HS-5 (cell line): Measurements from ENCODE around the gene RIBC1.
"Not testable (repeated sequence)": the region's sequence is repeated elsewhere in the genome, so short reads cannot be mapped to it uniquely, and the experiment has no call there.

Source experiments
- DNase-seq: peaks from one replicate; pipeline ENCODE4 v3.0.0-alpha.2; 2012; ENCODE audit warnings: low read depth

The RIBC1 gene

DNA sequence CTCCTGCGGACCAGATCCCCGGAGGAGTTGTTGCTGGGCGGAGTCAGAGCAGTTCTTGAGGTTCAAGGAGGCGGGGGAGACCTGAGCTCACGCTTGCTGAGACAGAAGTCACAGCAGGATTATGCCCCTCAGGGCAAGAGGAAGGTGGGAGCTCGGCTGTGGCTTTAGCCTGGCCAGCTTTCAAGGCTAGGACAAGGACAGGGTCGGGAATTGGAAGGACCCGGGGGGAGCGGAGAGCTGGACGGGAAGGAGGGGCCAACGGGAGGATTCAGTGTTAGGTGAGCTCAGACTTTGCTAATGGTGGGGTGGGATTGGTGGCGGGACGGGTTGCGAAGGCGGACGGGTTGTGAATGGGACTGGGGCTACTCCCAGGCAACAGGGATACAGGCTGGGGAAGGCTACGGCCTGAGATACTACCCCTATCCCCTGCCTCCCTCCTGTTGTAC, at the start of gene RIBC1:
Gene RIBC1, plus strand, starts transcription at position 13 of the 446 bp plus-strand sequence. CDS start 3,404 bp downstream, outside the sequence.
- no peak for DNase-seq

DNA sequence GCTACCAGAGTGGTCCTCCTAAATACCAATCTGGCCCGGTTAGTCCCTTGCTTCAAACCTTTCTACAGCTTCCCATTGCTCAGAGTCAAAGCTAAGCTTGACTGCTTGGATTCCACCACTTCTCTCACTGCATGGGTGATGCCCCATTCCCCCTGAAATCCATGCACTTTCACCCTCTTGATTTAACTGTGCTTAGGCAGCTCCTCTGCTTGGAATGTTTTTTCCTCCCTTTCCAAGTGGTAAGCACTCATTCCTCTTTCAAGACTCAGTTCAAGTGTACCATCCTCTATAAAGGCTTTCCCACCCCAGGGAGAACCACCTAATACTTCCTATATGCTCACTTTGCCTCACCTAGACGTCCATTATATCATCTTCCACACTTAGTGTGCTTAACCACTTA, 49.4 kb upstream of the RIBC1 start:
- DNase-seq, result no peak

DNA sequence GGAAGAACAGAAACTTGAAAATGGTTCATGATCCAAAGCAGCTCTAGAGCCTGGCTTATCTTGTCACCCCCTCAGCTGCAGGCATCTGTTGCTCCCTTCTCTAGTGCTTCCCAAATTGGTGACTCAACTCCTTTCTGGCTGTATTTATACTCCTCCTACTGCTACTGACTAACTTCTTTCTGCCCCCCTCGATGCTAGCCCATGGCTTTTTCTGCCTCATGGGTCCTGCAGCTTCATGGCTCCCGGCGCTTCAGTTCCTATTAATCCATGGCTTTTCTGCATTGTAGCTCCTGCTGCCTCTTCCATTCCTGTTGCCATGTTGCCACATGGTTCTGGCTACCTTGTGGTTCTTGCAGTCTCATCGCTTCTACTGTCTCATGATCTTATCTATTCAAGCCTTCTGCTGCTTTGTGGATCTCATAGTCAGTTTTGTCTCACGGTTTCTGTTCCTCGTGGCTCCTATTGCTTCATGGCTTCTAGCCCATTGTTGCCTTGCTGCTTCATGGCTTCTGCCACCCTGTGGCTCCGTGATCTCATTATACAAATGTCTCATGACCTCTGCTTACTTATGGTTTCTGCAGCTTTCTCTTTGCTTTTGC, 48.4 kb upstream of the RIBC1 start:
- DNase-seq, result no peak

GRCh38 chrX:53374923-53375322, 47.8 kb upstream of the RIBC1 start:
- DNase-seq, result no peak

DNA sequence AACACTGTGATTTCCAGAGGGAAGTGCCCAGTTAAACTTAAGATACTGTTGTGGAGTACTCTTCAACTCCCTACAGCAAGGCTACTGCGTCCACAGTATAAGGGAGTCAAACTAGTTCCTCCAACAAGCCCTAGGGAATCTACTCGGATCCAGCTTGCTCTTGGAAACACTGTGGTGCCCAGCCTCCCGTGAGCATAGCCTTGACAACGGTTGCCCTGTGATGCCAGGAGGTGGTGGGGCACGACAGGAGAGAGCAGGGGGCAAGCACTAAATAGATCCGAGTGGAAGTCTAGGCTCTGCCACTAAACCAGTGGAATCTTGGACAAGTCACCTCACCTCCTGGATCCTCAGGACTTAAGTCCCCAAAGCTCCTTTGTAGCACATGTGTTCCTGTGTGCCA, 45.8 kb upstream of the RIBC1 start:
- no peak for DNase-seq

DNA sequence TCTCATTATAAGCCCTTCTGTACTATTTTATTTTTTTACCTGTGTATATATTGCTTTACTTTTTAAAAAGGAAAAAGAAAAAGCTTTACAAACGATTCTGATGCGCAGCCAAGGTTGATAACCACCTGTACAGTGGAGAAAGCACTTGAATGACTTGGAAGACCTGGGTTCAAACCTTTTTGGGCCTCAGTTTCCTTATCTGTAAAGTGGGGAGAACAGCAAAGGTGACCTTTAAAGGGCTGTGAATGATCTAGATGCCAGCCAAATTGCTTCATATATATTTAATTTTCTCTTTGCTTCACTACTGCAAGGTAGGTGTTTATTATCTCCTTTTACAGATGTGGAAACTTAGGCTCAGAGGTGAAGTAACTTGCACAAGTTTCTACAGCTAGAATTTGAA, 45.2 kb upstream of the RIBC1 start:
- DNase-seq, result no peak

DNA sequence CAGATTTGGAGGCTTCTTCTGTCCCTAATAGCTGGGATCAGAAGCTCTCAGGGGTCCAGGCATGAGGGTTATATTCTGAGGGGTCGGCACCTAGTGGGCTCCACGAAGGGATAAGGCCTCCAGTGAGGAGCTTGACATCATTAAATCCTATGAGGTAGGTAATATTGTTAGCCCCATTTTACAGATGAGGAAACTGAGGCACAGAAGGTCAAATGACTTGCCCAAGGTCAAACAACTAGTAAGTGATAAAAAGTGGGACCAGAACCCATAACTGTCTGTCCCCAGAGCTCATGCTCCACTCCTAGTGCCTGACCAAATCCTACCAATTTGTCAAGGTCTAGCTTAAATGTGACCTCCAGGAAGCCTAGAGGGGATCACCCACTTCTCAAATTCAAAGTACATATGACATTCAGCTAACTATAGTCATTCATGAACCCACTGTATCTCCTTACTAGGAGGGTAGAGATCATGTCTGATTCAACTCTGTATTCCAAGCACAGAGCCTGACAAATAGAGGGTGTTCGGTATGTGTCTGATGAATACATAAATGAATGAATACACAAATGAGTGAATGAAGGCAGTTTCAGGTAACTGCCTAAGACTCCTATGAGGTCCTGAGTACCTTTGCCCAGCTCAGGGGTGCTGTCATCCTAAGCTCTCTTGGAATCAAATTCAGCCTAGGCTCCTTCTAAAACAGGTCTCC, 43.5 kb upstream of the RIBC1 start:
- no peak for DNase-seq

DNA sequence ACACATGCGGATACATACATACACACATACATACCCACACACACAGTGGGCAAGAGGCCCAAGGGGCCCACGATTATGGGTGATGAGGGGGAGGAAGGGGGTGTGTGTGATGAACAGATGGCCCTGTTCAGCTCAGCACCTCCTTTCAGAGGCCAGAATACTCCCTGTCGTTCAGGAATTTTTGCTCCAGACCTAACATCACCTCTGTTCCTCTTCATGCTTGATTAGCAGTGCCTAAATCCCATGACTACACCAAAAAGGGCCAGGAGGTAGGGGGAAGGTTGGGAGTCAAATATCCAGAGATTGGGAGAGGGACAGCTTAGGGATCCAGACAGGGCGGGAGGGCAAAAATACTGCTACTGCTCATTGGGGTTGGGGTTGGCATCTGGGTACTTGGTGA, 42.9 kb upstream of the RIBC1 start:
- DNase-seq, result no peak

DNA sequence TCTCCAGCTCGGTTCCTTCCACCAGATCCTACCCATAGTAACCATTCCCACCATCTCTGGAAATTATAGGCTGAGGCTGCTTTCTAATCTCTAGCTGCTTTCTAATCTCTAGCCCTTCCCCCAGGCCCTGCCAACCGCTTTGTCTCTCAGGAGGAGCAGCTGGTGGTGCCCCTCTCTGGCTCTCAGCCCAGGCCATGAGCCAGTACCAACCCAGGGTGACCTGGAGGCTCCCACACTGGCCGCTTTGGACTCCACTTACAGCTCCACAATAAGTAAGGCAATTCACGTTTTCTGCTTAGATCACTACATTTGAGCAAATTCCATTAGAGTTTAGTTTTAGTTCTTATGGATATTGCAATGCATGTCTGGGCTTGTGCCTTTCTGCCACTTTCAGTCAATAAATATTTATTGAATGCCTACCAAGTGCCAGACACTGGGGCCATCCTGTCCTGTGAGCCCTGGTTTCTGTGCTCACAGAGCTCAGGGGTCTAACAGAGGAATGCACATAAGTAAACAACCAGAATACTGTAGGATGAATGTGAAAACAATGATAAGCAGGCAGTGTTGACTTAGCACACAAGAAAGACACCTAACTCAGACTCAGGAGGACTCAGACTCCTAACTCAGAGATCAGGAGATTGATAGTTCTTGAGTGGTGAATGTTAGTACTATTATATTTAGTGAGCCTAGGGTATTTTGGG, 39.1 kb upstream of the RIBC1 start:
- DNase-seq, result no peak

DNA sequence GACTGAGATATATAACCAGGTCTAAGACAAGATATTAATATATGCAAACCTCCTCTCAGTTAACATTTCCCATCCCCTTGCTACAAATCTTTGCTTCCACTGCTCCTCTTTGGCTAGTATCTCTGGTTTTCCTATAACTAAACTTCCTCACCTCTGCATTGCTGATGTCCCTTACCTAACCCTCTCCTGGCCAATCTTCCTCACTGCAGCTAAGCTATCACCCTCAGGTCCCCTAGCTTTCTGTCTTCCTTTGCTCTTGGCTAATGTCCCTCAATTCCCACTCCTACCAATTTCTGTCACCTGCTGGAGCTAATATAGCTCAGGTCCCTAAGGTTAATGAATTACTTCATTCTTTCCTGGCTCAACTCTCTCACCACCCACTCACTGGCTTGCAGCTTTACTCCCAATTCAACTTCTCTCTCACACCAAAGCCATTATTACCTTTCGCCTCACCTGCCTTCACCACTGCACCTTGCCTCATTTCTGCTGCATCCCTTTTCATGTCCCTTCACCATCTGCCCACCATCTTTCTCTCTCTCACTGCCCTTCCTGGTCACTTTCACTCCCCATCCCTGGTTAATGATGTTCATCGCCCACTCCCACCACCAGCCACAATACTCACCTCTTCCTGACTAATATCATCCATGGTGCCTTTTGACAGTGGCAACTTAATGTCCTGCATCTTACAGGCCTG, 26.9 kb upstream of the RIBC1 start:
- DNase-seq, result no peak

GRCh38 chrX:53398216-53398615, 24.5 kb upstream of the RIBC1 start:
- no peak for DNase-seq

DNA sequence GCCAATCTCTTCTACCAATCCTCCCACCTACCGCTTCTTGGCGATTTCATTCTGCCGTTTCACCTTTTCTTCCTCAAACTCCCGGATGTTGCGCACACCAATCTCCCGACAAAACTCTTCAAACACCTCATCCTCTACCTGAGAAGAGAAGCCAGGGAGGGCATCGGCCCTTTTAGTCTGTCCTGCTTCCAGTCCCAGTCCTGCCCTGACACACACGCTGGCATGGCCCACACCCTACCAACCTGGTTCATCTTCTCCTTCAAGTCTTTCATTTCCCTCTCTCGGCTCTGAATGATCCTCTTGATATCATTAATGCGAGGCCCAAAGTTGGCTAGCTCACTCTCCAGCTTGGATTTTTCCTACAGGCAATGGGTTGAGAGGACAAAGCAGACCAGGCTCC, 19.1 kb upstream of the RIBC1 start:
- no peak for DNase-seq

- DNase-seq, result no peak
Measured at GRCh38 chrX:53412446-53412845, 10.2 kb upstream of the RIBC1 start.

DNA sequence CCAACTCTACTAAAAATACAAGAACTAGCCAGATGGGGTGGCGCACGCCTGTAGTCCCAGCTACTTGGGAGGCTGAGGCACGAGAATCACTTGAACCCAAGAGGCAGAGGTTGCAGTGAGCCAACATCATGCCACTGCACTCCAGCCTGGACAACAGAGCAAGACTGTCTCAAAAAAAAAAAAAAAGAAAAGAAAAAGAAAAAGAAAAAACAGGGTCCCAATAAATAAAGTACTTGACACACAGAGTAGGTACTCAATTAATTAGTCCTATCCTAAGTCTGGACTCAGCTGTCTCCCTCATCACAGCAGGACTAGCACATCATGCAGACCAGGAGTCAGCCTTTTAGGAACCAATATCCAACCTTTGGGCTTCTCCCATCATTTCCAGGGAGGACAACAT, 2.3 kb upstream of the RIBC1 start:
- DNase-seq, result not testable (repeated sequence)

DNA sequence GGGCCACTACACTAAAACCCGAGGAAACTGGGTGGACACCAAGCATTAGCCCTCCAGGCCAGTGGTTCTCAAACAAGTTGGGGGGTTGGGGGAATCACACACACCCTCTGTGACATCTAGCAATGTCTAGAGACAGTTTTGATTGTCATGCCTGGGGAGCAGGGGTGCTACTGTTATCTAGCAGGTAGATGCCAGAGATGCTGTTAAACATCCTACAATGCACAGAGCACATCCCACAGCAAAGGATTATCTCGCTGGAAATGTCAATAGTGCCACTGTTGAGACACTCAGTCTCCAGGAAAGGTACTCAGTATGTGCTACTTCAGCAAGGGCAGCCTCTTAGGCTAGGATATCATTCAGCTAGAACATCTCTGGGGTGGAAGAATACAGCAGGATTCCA, 1.5 kb upstream of the RIBC1 start:
- DNase-seq, result no peak

DNA sequence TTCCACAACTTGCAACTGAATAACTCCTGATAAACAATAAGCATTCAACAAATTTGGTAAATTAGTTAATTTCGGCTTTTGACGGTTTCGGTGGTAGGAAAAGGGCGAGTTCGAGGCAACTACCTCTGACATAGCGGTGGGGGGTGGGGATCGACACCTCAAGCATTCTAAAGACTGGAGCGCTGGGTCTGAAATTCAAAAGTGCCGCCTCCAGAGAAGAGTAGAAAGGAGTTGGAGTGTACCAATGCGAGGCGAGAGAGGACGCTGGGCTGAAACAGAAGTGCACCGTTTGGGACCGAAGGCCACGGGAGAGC, 944 bp upstream of the RIBC1 start:
- DNase-seq, result no peak

- DNase-seq, result peak; percentile 78
Measured at GRCh38 chrX:53422086-53422860, 400 bp upstream of the RIBC1 start, which contains the start of gene SMC1A. SMC1A (minus strand) TSS chrX:53422654; CDS start chrX:53422600, 54 bp downstream.

- no peak for DNase-seq
Measured at GRCh38 chrX:53429755-53430154, 7.1 kb downstream of the RIBC1 start.

DNA sequence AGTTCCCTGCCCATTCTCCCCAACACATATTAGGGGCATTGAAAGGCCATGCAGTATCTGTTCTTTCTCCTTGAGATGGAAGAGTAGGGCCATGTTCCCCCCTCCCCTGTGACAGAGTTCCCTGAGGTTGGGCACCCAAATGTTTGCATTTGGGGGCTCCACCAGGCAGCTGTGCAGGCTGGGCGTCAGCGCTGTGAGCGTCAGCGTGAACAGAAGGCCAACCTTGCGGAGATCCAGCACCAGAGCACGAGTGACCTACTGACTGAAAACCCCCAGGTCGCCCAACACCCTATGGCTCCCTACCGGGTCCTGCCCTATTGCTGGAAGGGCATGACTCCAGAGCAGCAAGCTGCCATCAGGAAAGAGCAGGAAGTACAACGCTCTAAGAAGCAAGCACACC, 7.6 kb downstream of the RIBC1 start:
- DNase-seq, result no peak

DNA sequence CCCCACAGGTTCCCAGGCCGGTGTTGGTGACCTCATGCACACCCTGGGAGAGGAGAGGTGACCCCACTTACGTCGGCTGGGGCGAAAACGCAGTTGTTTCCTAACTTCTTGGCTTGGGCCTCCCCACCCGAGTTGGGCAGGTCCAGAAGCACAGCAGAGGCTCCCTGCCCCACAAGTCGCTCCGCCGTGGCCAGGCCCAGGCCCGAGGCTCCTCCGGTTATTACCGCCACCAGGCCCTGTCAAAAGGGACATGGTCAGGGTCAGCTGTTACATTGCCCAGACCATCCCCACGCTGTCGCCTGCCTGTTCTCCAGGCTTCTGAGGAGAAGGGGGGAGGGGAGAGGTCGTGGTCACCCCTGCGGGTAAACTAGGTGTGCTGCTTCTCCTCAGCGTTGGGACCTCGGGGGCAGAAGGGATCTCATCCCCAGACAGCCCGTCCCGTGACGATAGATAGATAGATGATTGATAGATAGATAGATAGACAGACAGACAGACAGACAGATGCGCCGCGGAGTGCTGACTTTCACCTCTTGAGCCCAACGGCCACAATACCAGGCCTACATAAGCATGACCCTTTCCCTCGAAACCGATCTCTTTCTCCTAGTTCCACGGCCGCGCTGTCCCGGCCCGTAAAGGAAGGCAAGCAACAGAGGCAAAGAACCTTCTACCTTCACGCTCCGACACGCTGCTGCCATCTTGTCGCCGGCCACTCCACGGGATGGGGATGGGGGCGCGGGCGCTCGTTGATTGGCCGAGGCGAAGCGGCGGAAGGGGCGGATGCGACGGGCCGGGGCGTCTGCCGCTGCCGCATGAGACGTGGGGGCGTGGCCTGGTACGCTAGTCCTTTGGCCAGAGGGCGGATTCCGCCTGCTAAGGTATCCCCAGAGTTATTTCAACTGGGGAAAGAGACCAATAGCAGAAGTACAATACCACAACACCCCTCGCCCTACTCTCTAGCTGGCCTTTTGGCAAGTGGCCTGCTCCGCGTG, 11.3 kb downstream of the RIBC1 start, which contains the start of gene HSD17B10:
Gene HSD17B10, minus strand, starts transcription at position 720 of the 989 bp plus-strand sequence. Its CDS starts 25 bp downstream, at position 695.
- DNase-seq, result peak; percentile 23

DNA sequence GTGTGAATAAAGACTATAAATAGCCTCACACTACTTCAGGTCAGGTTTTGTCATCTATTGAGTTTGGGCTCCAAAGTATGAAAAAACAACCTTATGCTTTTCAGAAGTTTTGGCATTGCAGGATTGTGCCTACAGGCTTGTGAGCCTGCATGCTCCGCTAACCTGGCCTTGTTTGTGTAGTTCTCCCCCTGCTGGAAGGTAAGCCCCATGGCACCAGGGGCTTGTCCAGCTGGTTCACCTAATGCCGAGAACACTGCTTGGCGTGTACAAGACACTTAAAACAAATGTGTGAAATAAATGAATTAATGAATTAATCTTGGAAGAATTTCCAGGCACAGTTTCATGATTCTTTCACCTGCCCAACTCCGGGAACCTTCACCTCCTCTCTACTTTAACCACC, 13.3 kb downstream of the RIBC1 start:
- no peak for DNase-seq
